ENCODE measurements around the gene PXT1. TPM values are rescaled to one million over a fixed set of nuclear protein-coding genes. Genes with fewer than 3 reads are reported as not detected.

Gene PXT1
- total and polyA plus RNA-seq, 9 of the 15 experiments (the other 6 are each of a cell fraction or from before 2014, with no cell fraction given): 0.09 to 0.11 (median 0.10) TPM; not detected in 5

DNA sequence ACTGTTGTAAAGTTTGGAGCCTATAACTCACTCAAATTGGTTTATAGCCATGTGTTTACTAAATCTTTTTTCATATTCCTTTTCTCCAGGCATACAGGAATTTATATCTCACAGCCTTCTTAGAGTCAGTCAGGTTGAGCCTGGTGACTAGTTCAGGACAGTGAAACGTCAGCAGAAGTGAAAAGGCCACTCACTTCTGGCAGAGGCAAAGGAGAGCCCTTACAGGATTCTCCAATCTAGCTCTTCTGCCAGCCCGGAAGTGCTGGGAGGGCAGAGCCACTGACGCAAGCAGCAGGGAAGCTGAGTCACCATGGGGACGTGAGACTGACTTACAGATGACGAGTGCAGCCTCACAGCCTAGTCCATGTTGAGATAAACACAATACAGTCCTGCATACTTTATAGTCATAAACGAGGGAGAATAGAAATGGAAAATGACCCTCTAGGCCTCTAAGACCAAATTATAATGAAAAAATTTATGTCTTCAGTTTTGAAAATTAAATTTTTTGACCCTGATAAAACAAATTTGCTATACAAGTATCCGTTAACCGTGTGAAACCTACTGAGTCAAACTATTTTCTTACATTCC lies 1.3 kb downstream of the PXT1 start (continued):
- no peak for TF ChIP-seq SIN3B (IDR thresholded peaks at IDR 0.05; ENCODE audit: low read depth)
- TF ChIP-seq FOXO4 (CRISPR knock-in tag; IDR thresholded peaks at IDR 0.05): no peak
- no peak for TF ChIP-seq NFIX (CRISPR knock-in tag; IDR thresholded peaks at IDR 0.05; ENCODE audit: low read depth)
- TF ChIP-seq ETV5 (CRISPR knock-in tag; IDR thresholded peaks at IDR 0.05; ENCODE audit: low read depth): peak; percentile 87
- TF ChIP-seq, protein P1, sequence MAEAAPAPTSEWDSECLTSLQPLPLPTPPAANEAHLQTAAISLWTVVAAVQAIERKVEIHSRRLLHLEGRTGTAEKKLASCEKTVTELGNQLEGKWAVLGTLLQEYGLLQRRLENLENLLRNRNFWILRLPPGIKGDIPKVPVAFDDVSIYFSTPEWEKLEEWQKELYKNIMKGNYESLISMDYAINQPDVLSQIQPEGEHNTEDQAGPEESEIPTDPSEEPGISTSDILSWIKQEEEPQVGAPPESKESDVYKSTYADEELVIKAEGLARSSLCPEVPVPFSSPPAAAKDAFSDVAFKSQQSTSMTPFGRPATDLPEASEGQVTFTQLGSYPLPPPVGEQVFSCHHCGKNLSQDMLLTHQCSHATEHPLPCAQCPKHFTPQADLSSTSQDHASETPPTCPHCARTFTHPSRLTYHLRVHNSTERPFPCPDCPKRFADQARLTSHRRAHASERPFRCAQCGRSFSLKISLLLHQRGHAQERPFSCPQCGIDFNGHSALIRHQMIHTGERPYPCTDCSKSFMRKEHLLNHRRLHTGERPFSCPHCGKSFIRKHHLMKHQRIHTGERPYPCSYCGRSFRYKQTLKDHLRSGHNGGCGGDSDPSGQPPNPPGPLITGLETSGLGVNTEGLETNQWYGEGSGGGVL (CRISPR knock-in tag; IDR thresholded peaks at IDR 0.05): no peak
- no peak for TF ChIP-seq ZNF518B (CRISPR knock-in tag; IDR thresholded peaks at IDR 0.05)
- TF ChIP-seq ZNF551 (CRISPR knock-in tag; IDR thresholded peaks at IDR 0.05): no peak
- TF ChIP-seq RBM15 (IDR thresholded peaks at IDR 0.05; ENCODE audit: insufficient read depth, low read length): no peak
- TF ChIP-seq NFE2 (IDR thresholded peaks at IDR 0.05; ENCODE audit: low read depth): peak; percentile 97
- no peak for TF ChIP-seq ZBTB8A (IDR thresholded peaks at IDR 0.05; ENCODE audit: partially characterized antibody)
- peak; percentile 91 for TF ChIP-seq POLR2H (tag; IDR thresholded peaks at IDR 0.05; ENCODE audit: low read depth)
- no peak for TF ChIP-seq RBM34 (IDR thresholded peaks at IDR 0.05; ENCODE audit: borderline replicate concordance, insufficient read depth, low read length)
- no peak for TF ChIP-seq CBX1 (IDR thresholded peaks at IDR 0.05; ENCODE audit: low read depth)
- peak; percentile 91 for TF ChIP-seq MAFF (IDR thresholded peaks at IDR 0.05; ENCODE audit: low read length)
- no peak for TF ChIP-seq FOXA1 (IDR thresholded peaks at IDR 0.05; ENCODE audit: borderline replicate concordance)
- TF ChIP-seq PPARD (CRISPR knock-in tag; IDR thresholded peaks at IDR 0.05): no peak
- TF ChIP-seq, protein P2, sequence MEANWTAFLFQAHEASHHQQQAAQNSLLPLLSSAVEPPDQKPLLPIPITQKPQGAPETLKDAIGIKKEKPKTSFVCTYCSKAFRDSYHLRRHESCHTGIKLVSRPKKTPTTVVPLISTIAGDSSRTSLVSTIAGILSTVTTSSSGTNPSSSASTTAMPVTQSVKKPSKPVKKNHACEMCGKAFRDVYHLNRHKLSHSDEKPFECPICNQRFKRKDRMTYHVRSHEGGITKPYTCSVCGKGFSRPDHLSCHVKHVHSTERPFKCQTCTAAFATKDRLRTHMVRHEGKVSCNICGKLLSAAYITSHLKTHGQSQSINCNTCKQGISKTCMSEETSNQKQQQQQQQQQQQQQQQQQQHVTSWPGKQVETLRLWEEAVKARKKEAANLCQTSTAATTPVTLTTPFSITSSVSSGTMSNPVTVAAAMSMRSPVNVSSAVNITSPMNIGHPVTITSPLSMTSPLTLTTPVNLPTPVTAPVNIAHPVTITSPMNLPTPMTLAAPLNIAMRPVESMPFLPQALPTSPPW (CRISPR knock-in tag; IDR thresholded peaks at IDR 0.05): peak; percentile 25
- peak; percentile 48; the same call in 1 of the 2 replicates for TF ChIP-seq SMARCE1 (IDR thresholded peaks at IDR 0.05)
- TF ChIP-seq NCOA2 (IDR thresholded peaks at IDR 0.05; ENCODE audit: partially characterized antibody in 2 of 2): no peak
- TF ChIP-seq GABPA (tag; conservative IDR thresholded peaks at IDR 0.05; ENCODE audit: low read depth): peak; percentile 87
- no peak for TF ChIP-seq HLTF (IDR thresholded peaks at IDR 0.05)
- peak; percentile 31; the same call in 1 of the 2 replicates for TF ChIP-seq HCFC1 (IDR thresholded peaks at IDR 0.05; ENCODE audit: low read depth, low read length)
